MG63 (cell line): ENCODE data around the gene TSPOAP1. TPM values are rescaled to one million over a fixed set of nuclear protein-coding genes. Genes with fewer than 3 reads are reported as not detected.

Experiments used
- DNase-seq: peaks from one replicate; pipeline ENCODE4 v3.0.0-alpha.2; 2020
- H3K27me3 ChIP-seq: fragments of 250-450 bp; sonication (Bioruptor Pico); 2 replicates; pipeline ENCODE4 v1.5.1; 2020; ENCODE audit warnings: mild to moderate bottlenecking, moderate library complexity
- H3K36me3 ChIP-seq: fragments of 250-450 bp; sonication (Bioruptor Pico); 2 replicates; pipeline ENCODE4 v1.5.1; 2020; ENCODE audit warnings: mild to moderate bottlenecking, moderate library complexity
- H3K4me3 ChIP-seq: fragments of 250-450 bp; sonication (Bioruptor Pico); 2 replicates; pipeline ENCODE4 v1.5.1; 2020; ENCODE audit warnings: mild to moderate bottlenecking, moderate library complexity
- H3K9me3 ChIP-seq: fragments of 250-450 bp; sonication (Bioruptor Pico); 2 replicates; pipeline ENCODE4 v1.5.1; 2020; ENCODE audit warnings: mild to moderate bottlenecking, moderate library complexity
- total RNA-seq: library from RNA; depleted of rRNA; stranded (reverse); fragments of >200 nt; shearing (Covaris generic); gene quantifications from 2 replicates; pipeline ENCODE4 v1.2.3, GENCODE V29; 2014; ENCODE audit warnings: low replicate concordance

The TSPOAP1 gene
- total RNA-seq, 1 experiment from 2014 or later: 7.0 TPM

GRCh38 chr17:58335779-58336455 is 7.3 kb upstream of the TSPOAP1 start:
- peaks cover 3% of the 10 kb centered on the region; the same call in 1 of the 2 replicates for H3K36me3 ChIP-seq
- H3K4me3 ChIP-seq: no peak overlapping the region
- peak; percentile 20 for DNase-seq
- H3K27me3 ChIP-seq: no peaks in the 10 kb centered on the region
- H3K9me3 ChIP-seq: no peaks in the 10 kb centered on the region

- DNase-seq: no peak
- peaks cover 3% of the 10 kb centered on the region; the same call in 1 of the 2 replicates for H3K36me3 ChIP-seq
- no peaks in the 10 kb centered on the region for H3K9me3 ChIP-seq
- H3K4me3 ChIP-seq: no peak overlapping the region
- no peaks in the 10 kb centered on the region for H3K27me3 ChIP-seq
Observed at GRCh38 chr17:58335061-58335731, 6.6 kb upstream of the TSPOAP1 start.

DNA sequence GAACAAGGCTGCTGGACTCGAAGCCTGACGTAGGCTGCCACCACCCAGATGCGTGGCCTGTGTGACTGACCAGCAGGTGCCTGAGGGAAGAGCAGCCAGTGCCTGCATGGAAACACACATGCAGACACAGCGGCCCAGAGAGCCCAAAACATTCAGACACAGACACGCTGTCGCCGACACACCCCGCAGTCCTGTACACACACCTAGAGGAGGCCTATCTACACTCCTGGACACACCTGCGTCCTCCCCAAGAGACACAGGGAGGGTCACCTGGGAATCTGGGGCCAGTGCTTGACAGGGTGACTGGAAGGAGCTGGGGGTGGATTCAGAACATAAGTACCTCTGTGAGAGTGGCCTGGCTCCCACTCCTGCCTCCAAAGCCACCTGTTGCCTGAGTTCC is 6.1 kb upstream of the TSPOAP1 start:
- no peak overlapping the region for H3K4me3 ChIP-seq
- H3K27me3 ChIP-seq: no peaks in the 10 kb centered on the region
- DNase-seq: no peak
- H3K9me3 ChIP-seq: no peaks in the 10 kb centered on the region
- H3K36me3 ChIP-seq: peaks cover 3% of the 10 kb centered on the region; the same call in 1 of the 2 replicates

DNA sequence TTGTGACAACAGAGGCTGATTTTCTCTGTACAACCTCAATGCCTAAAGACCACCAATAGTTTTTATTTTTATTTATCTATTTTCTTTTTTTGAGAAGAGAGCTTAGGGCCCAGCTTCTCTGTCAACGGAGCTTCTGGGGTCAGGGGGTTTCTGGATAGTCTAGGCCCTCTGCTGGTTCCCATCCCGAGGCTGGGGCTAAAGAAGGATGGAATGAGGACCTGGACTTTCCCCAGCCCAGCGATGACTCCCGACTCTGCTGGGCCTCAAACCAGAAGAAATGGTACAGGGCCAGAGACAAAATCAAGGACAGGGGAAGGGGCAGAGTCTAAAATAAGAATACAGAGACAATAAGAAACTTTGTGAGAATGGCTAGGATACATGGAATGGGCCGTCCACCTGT is 5.7 kb upstream of the TSPOAP1 start:
- Histone ChIP-seq H3K27me3 (no peaks in the 10 kb centered on the region), H3K9me3 (no peaks in the 10 kb centered on the region), H3K4me3 (no peak overlapping the region), H3K36me3 (peaks cover 2% of the 10 kb centered on the region; the same call in 1 of the 2 replicates)
- DNase-seq: no peak

- Histone ChIP-seq H3K4me3 (no peak overlapping the region), H3K27me3 (no peaks in the 10 kb centered on the region), H3K9me3 (no peaks in the 10 kb centered on the region), H3K36me3 (no peaks in the 10 kb centered on the region)
- DNase-seq: no peak
Observed at GRCh38 chr17:58333736-58334207, 5.2 kb upstream of the TSPOAP1 start.

DNA sequence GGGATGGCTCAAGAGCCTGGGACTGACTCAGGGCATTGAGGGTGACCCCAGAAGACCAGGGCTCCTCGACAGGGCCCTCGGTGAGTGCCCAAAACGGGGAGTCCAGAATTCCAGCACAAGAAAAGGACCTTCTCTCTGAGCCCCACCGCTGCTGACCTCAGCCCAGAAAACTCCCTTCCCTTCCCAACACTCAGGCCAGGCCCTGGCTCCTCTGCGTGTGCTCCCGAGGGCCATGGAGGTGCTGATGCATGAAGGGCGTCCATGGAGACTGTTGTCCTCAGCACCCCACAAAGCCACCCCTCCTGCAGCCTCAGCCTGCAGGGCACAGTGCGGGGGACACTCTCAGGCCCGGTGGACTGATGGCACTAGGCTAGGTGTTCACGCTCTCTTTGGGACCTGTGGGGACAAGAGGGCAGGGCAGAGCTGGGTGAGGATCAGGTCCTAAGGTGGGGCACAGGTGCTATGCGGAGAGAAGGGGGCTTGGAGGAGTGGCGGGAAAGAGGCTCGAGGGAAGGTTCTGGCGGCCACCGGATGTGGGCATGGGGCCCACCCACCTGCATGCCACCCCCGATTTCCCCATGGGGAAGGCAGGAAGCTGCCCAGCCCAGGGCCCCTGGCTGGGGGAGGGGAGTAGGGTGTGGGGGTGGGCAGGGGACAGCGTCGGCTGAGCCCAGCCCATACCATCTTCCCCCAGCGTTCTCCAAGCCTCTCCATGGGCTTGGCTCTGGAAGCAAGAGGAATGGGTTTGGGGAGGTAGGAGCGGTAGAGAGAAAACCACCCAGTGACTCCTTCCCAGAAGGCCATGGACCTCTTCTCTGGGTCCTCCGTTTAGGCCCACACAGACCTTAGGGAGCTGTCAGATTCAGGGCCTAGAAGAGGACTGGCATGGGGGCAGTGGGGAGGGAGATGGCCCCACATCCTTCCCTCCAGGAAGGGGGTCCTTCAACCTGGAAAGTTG is 4.5 kb upstream of the TSPOAP1 start:
- no peak for DNase-seq
- Histone ChIP-seq H3K27me3 (no peaks in the 10 kb centered on the region), H3K4me3 (no peak overlapping the region), H3K36me3 (no peaks in the 10 kb centered on the region), H3K9me3 (no peaks in the 10 kb centered on the region)

DNA sequence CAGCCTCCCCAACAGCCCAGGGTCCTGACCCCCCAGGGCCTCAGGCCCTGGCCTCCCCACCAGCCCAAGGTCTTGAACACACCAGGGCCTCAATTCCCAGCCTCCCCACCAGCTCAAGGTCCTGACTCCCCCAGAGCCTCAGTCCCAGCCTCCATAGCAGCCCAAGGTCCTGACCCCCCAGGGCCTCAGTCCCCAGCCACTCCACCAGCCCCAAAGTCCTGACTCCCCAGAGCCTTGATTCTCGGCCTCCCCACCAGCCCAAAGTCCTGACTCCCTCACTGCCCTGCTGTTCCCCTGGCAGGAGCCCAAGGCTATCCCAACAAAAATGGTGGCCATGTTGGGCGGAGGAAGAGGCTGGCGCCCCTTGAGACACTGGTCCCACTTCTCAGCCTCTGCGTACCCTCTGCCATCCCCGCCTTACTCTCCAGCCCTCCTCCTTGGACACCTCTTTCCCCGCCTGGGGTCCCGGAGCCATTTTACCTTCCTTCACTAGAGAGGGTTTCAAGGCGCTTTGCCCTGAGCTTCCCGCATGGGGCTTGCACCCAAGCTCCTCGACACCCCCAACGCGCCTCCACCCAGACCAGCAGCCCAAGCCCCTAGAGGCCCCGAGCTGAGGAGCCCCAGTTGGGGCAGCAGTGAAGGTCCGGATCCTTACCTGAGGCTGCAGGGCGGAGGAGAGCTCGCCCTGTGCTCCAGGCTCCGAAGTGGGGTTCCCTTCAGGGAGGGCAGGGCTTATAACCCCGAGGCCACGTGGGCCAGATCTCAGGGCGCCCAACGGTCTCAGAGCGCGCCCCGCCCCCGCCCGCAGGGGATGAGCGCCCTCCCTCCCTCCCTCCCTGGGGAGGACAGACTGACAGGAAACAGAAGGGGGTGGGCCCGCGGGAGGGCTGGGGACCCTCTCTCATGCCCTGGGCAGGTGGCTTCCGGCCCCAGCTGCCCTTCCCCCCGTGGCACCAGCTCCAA is 3.5 kb upstream of the TSPOAP1 start:
- Histone ChIP-seq H3K9me3 (no peaks in the 10 kb centered on the region), H3K36me3 (no peaks in the 10 kb centered on the region), H3K4me3 (no peak overlapping the region), H3K27me3 (no peaks in the 10 kb centered on the region)
- no peak for DNase-seq

- no peaks in the 10 kb centered on the region for H3K27me3 ChIP-seq
- no peaks in the 10 kb centered on the region for H3K36me3 ChIP-seq
- H3K4me3 ChIP-seq: no peak overlapping the region
- DNase-seq: no peak
- H3K9me3 ChIP-seq: no peaks in the 10 kb centered on the region
Observed at GRCh38 chr17:58330997-58331814, 2.6 kb upstream of the TSPOAP1 start.

DNA sequence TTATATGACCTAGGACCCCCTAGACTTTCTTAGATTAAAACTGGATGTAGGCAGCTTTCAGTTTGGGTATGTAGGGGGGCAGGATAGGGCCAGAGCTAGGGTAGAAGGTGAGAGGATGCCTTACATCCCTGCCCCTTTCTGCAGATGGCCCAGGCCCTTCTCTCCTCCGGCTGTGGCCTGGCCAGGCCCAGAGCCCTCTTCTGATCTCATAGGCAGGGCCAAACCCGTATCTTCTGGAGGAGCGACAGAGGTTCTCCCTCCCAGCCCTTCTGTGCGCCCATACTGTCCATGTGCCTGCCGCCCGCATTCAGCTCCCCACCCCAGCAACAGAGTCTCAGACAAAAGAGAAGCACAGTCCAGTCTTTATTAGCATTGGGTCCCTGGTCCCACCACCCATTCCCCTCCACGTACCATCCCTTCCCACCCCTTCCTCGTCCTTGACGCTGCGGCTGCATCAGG is 2.0 kb upstream of the TSPOAP1 start:
- Histone ChIP-seq H3K9me3 (no peaks in the 10 kb centered on the region), H3K36me3 (no peaks in the 10 kb centered on the region), H3K4me3 (no peak overlapping the region), H3K27me3 (no peaks in the 10 kb centered on the region)
- no peak for DNase-seq

DNA sequence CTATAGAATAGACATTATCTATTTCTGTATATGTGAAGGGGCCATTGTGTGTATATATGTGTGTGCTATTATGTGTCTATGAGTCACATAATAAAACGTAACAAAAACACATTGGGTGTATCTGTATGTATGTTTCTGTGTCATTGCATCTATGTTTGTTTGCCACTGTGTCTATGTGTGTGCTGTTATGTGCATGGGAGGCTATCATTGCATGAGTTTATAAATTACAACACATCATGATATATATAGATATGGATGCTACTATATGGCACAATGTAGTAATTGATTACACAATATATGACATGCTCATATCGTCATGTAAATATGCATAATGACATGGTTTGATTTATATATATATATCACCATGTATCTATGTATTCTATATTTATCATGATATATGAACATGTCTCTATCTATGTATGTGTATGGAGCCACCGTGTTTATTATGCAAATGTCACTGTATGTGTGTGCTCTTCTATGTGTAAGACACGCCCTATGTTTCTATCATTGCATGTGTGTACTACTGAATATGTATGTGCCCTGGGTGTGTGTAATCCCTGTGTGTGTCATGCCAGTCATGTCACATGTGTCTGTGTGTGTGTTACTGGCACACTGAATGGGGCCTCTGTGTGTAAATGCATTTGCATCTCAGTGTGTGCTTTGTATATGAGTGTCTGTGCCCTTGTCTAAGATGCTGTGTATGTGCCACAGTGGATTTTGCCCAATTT is 1.4 kb upstream of the TSPOAP1 start:
- no peak for DNase-seq
- Histone ChIP-seq H3K27me3 (no peaks in the 10 kb centered on the region), H3K9me3 (no peaks in the 10 kb centered on the region), H3K4me3 (no peak overlapping the region), H3K36me3 (no peaks in the 10 kb centered on the region)

DNA sequence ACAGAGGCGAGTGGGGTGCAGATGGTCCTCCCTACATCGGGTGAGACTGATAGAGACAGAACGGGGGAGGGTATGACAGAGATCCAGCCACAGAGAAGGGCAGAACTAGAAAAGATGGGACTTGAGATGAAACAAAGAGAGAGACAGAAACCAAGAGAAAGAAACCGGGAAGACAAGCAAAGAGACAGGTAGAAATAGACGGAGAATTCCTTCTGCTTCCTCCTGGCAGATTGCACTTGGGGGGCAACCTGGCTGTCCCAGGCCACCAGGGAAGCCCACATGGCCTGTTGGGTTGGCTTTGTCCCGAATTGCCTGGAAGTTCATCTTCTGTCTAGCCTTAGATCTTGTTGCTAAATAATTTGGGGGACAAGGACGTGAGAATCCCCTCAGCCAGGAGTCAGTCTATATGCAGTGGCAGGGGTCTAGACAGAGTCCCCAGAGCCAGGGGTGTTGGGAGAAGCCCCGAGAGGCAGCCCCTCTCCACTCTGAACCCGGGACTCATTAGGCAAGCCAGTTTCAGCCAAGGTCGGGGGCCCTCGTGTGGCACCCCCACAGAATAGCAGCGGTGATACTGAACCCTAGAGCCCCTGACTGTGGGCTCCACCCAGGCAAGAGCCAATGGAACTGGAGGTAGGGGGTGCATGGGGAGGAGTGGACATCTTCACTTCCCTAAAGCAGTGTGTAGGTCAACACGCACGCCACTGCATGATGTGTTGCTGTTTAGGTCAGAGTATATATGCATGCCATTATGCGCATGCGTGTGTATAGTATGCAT is 627 bp upstream of the TSPOAP1 start:
- Histone ChIP-seq H3K9me3 (no peaks in the 10 kb centered on the region), H3K36me3 (no peaks in the 10 kb centered on the region), H3K4me3 (no peak overlapping the region), H3K27me3 (no peaks in the 10 kb centered on the region)
- DNase-seq: no peak

- Histone ChIP-seq H3K4me3 (no peak overlapping the region), H3K27me3 (no peaks in the 10 kb centered on the region), H3K9me3 (no peaks in the 10 kb centered on the region), H3K36me3 (no peaks in the 10 kb centered on the region)
- DNase-seq: no peak
Observed at GRCh38 chr17:58327363-58328194, 1.0 kb downstream of the TSPOAP1 start.

- Histone ChIP-seq H3K36me3 (no peaks in the 10 kb centered on the region), H3K4me3 (no peak overlapping the region), H3K9me3 (no peaks in the 10 kb centered on the region), H3K27me3 (no peaks in the 10 kb centered on the region)
- DNase-seq: no peak
Observed at GRCh38 chr17:58326609-58327362, 1.8 kb downstream of the TSPOAP1 start.
